ENCODE measurements around the gene TSSC4. TPM values are rescaled to one million over a fixed set of nuclear protein-coding genes. Genes with fewer than 3 reads are reported as not detected.

The TSSC4 gene
- total RNA-seq, 1 donor from 2014 or later, result 70.0 TPM

DNA sequence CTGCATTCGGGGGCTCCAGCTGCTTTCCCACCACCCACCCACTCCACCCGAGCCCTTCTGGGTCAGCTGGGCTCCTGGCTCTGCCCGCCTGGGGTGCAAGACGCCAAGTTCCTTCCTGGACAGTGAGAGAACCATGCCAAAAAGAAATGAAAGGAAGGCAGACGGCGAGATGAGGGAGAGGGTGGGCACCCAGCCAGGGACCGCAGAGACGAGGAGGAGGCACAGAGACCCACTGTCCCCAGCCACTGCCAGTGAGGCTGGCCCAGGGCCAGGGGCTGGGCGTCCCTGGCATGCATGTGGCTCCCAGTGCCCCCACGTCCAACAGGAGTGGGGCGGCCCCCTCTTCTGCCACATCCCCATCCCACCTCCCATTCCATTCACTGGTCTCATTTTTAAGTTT is 34.3 kb upstream of the TSSC4 start:
- Mint-ChIP-seq H3K27ac (ENCODE audit: unreplicated experiment) (no peak overlapping the region), H3K27me3 (ENCODE audit: low read depth, unreplicated experiment) (peaks cover 29% of the 10 kb centered on the region), H3K9me3 (ENCODE audit: unreplicated experiment) (peaks cover 7% of the 10 kb centered on the region), H3K36me3 (ENCODE audit: low read depth, unreplicated experiment) (peaks cover 25% of the 10 kb centered on the region), H3K4me1 (ENCODE audit: low read depth, unreplicated experiment) (no peaks in the 10 kb centered on the region), H3K4me3 (ENCODE audit: unreplicated experiment) (no peak overlapping the region)
- Histone ChIP-seq H3K4me1 (ENCODE audit: insufficient read depth, low read length) (peaks cover 4% of the 10 kb centered on the region), H3K27ac (ENCODE audit: low read depth, low read length) (no peak overlapping the region), H3K9ac (ENCODE audit: low read length) (no peak overlapping the region), H4K20me1 (ENCODE audit: insufficient read depth, low read length) (no peaks in the 10 kb centered on the region), H3K27me3 (ENCODE audit: insufficient read depth, low read length) (no peaks in the 10 kb centered on the region), H3K4me3 (ENCODE audit: insufficient read depth, low read depth, low read length) (no peak overlapping the region), H3K4me2 (ENCODE audit: low read length) (peak overlapping the region; percentile 50), H3K36me3 (ENCODE audit: insufficient read depth, low read length) (no peaks in the 10 kb centered on the region), H3K79me2 (ENCODE audit: insufficient read depth, low read length) (no peaks in the 10 kb centered on the region), H2AFZ (ENCODE audit: low read depth, low read length) (no peak overlapping the region), H3K9me3 (ENCODE audit: insufficient read depth, low read depth, low read length) (no peaks in the 10 kb centered on the region)
- TF ChIP-seq, protein P1, sequence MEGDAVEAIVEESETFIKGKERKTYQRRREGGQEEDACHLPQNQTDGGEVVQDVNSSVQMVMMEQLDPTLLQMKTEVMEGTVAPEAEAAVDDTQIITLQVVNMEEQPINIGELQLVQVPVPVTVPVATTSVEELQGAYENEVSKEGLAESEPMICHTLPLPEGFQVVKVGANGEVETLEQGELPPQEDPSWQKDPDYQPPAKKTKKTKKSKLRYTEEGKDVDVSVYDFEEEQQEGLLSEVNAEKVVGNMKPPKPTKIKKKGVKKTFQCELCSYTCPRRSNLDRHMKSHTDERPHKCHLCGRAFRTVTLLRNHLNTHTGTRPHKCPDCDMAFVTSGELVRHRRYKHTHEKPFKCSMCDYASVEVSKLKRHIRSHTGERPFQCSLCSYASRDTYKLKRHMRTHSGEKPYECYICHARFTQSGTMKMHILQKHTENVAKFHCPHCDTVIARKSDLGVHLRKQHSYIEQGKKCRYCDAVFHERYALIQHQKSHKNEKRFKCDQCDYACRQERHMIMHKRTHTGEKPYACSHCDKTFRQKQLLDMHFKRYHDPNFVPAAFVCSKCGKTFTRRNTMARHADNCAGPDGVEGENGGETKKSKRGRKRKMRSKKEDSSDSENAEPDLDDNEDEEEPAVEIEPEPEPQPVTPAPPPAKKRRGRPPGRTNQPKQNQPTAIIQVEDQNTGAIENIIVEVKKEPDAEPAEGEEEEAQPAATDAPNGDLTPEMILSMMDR (IDR thresholded peaks at IDR 0.05; ENCODE audit: insufficient read depth, low read depth, low read length), result no peak
- TF ChIP-seq EZH2 (IDR thresholded peaks at IDR 0.05; ENCODE audit: insufficient read depth, low read length), result no peak
- peak; percentile 21 for DNase-seq (ENCODE audit: low read depth)
- FAIRE-seq, result no peak

DNA sequence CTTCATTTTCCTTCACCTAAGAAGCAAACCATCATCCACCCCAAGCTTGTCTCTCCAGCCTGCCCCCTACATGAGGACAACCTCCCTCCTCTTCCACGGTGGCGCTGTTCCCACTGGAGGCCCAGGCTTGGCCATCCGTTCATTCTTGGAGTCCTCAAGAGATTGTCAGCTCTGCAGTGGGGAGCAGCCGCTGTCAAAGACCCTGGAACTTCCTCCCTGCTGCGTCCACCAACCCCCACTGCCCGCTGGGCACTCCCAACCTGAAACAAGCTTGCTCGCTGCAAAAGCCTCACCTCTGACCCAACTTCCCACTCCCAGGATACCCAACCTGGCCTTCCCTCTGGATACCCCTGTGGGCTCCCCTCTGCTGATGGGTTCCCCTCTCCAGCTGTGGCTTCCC is 33.8 kb upstream of the TSSC4 start:
- H3K4me1 Mint-ChIP-seq (ENCODE audit: low read depth, unreplicated experiment), result no peaks in the 10 kb centered on the region
- Histone ChIP-seq H3K4me3 (ENCODE audit: insufficient read depth, low read depth, low read length) (no peak overlapping the region), H3K27ac (ENCODE audit: low read depth, low read length) (no peak overlapping the region), H4K20me1 (ENCODE audit: insufficient read depth, low read length) (no peaks in the 10 kb centered on the region), H3K36me3 (ENCODE audit: insufficient read depth, low read length) (no peaks in the 10 kb centered on the region), H3K9me3 (ENCODE audit: insufficient read depth, low read depth, low read length) (no peaks in the 10 kb centered on the region), H3K9ac (ENCODE audit: low read length) (no peak overlapping the region), H3K4me1 (ENCODE audit: insufficient read depth, low read length) (peaks cover 4% of the 10 kb centered on the region), H3K4me2 (ENCODE audit: low read length) (peak overlapping the region; percentile 50), H2AFZ (ENCODE audit: low read depth, low read length) (no peak overlapping the region), H3K79me2 (ENCODE audit: insufficient read depth, low read length) (no peaks in the 10 kb centered on the region), H3K27me3 (ENCODE audit: insufficient read depth, low read length) (no peaks in the 10 kb centered on the region)
- H3K27ac Mint-ChIP-seq (ENCODE audit: unreplicated experiment), result no peak overlapping the region
- no peak for DNase-seq (ENCODE audit: low read depth)
- peaks cover 23% of the 10 kb centered on the region for H3K36me3 Mint-ChIP-seq (ENCODE audit: low read depth, unreplicated experiment)
- no peak for TF ChIP-seq EZH2 (IDR thresholded peaks at IDR 0.05; ENCODE audit: insufficient read depth, low read length)
- TF ChIP-seq, protein P1 (IDR thresholded peaks at IDR 0.05; ENCODE audit: insufficient read depth, low read depth, low read length), result no peak
- H3K27me3 Mint-ChIP-seq (ENCODE audit: low read depth, unreplicated experiment), result peaks cover 28% of the 10 kb centered on the region
- no peak overlapping the region for H3K4me3 Mint-ChIP-seq (ENCODE audit: unreplicated experiment)
- peaks cover 7% of the 10 kb centered on the region for H3K9me3 Mint-ChIP-seq (ENCODE audit: unreplicated experiment)
- no peak for FAIRE-seq

DNA sequence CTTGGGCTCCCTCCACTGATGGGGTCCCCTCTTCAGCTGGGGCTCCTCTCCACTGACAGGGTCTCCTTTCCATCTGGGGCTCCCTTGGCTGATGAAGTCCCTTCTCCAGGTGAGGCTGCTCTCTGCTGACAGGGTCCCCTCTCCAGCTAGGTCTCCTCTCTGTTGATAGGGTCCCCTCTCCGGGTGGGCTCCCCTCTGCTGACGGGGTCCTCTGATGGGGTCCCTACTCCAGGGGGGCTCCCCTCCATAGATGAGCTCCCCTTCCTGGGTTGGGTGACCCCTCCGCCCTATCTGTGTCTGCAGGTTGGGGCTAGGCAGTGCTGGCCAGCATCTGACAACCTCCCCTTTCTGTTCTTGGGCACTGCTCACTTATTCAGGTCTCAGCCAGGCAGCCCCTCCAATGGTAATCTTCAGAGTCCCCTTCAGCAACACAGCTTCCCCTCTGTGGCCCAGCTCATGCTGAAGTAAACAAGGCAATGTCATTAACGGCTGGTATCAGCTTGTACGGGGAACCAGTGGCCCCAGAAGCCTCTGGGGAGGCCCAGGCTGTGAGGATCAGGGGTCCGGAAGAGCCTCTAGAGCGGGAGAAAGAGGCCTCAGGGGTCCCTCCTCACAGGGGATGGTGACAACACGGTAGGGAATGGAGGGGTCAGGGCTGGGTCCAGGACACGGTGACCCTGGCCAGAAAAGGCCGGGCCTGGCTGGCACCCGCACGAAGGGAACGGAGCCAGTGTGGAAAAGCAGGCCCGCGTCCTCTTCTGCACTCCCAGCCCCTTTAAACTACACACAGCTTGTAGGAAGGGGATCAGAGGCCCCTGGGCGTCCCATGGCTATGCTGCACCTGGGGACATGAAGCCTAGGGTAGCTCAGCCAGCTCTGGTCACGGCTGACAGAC is 33.0 kb upstream of the TSSC4 start:
- no peak for DNase-seq (ENCODE audit: low read depth)
- Histone ChIP-seq H3K27ac (ENCODE audit: low read depth, low read length) (no peak overlapping the region), H2AFZ (ENCODE audit: low read depth, low read length) (no peak overlapping the region), H3K9me3 (ENCODE audit: insufficient read depth, low read depth, low read length) (no peaks in the 10 kb centered on the region), H3K9ac (ENCODE audit: low read length) (no peak overlapping the region), H3K36me3 (ENCODE audit: insufficient read depth, low read length) (no peaks in the 10 kb centered on the region), H3K27me3 (ENCODE audit: insufficient read depth, low read length) (no peaks in the 10 kb centered on the region), H3K4me2 (ENCODE audit: low read length) (no peak overlapping the region), H3K4me3 (ENCODE audit: insufficient read depth, low read depth, low read length) (no peak overlapping the region), H4K20me1 (ENCODE audit: insufficient read depth, low read length) (no peaks in the 10 kb centered on the region), H3K4me1 (ENCODE audit: insufficient read depth, low read length) (peaks cover 4% of the 10 kb centered on the region), H3K79me2 (ENCODE audit: insufficient read depth, low read length) (no peaks in the 10 kb centered on the region)
- Mint-ChIP-seq H3K27ac (ENCODE audit: unreplicated experiment) (no peak overlapping the region), H3K36me3 (ENCODE audit: low read depth, unreplicated experiment) (peaks cover 22% of the 10 kb centered on the region), H3K9me3 (ENCODE audit: unreplicated experiment) (peaks cover 3% of the 10 kb centered on the region), H3K4me1 (ENCODE audit: low read depth, unreplicated experiment) (no peaks in the 10 kb centered on the region), H3K4me3 (ENCODE audit: unreplicated experiment) (no peak overlapping the region), H3K27me3 (ENCODE audit: low read depth, unreplicated experiment) (peaks cover 20% of the 10 kb centered on the region)
- FAIRE-seq, result no peak
- no peak for TF ChIP-seq EZH2 (IDR thresholded peaks at IDR 0.05; ENCODE audit: insufficient read depth, low read length)
- TF ChIP-seq, protein P1 (IDR thresholded peaks at IDR 0.05; ENCODE audit: insufficient read depth, low read depth, low read length), result no peak
